ENCODE results near the gene HRH2.
"Not testable (repeated sequence)": the region's sequence is repeated elsewhere in the genome, so short reads cannot be mapped to it uniquely, and the experiment has no call there.

Gene HRH2

DNA sequence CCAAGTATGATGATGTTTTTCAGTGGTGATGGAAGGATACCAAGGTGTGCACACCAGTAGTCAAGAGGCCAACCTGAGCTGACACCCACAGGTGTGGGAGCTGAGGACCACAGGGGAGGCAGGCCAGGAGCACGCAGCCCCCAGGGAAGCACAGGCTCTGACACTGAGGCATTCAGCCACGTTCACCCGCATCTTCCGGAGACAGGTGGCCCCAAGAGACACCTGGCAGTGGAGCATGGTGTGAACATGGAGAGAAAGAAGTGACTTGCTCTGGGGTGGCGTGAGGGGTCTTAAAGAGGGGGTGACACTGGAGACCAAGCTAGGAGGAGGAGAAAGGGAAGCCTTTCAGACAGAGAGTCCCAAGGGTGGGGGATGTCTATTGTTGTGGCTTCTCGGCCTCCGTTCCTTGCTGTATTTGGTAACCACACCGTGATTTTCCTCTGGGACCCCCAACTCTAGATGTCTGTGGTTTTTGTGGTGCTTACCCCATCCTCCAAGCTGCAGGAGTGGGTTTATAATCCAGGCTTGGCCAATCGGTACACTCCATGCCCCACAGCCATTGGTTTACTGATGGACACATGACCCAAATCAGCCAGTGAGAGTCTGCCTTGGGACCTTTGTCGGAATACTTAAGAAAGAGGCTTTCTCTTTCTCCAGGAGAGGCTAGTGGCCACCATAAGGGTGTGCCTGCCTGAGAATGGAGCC, 84.6 kb downstream of the HRH2 start:
- no peak for DNase-seq

DNA sequence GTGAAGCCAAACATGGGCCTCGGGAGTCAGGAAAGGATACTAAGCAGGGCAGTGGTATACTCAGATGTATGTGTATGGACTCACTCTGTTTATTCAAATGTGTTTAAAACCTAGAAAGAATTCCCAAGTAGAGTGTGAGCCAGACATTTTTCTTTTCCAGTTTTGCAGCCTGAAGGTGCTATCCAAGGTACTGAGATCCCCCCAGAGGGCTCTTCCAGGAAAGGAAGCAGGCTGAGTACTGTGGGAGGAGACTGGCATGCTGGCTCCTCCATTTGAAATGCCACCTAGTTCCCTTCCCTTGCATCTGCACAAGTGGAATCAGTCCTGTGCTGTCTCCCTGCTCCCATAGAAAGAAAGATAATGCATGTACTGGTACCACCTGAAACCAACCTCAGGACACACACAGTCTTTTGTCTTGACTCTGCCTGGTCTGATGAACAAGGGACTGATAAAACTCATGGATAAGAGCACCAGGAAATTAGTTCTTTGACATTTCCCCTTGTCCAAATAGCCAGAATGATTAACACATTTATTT, 85.9 kb downstream of the HRH2 start:
- DNase-seq, result peak; percentile 5

DNA sequence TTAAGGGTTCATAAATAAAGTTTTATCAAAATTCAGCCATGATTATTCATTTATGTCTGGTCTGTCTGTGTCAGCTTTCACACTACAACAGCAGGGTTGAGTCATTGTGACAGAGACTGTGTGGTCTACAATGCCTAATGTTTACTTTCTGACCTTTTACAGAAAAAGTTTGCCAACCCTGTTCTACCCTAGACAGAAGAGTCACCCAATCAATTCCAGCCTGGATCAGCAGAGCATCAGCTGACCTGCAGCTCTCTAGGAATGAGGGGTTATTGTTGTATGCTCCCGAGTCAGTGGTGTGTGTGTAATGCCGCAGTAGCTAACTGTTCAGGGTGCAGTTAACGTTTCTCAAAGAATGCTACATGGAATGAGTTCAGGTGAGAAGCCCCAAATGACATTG, 87.3 kb downstream of the HRH2 start:
- DNase-seq, result no peak

DNA sequence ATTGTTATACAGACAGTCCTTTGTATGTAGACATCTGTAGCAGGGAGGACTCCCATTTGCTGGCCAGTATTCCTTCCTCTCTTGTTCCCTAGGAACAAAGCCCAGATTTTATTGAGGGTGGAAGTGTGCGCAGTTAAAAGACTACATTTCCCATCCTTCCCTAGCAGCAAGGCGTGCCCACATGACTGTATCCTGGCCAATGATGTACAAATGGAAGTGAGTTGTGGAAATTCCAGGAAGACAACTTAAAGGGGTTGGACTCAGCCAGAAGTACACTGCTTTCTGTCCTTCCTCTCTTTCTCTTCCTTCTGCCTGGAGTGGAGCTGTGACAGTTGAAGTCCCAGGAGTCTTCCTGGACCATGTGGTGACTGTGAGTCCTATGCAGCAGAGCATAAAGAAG, 89.0 kb downstream of the HRH2 start:
- no peak for DNase-seq

DNA sequence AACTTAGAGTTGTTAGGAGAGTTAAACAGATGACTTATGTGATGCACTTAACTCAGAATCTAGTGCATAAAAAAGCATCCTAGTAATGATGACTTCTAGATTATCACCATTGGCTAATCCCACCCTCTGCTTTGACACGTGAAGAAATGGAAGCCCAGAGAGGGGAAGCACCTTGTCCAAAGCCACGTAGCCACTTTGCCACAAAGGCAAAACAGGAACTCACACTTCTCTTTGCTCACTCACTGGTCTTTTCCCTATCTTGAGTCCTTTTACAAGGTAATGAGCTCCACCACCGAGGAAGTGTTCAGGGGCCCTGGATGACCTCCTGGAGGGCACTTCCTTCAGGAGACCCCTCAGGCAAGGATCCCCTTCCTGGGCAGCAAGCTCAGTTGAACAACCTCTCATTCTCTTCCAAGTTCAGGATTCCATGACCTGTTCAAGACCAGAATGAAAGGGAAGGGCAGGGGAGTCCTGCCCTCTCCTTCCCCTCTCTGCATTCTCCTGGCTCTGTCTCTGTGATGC, 89.7 kb downstream of the HRH2 start:
- no peak for DNase-seq

DNA sequence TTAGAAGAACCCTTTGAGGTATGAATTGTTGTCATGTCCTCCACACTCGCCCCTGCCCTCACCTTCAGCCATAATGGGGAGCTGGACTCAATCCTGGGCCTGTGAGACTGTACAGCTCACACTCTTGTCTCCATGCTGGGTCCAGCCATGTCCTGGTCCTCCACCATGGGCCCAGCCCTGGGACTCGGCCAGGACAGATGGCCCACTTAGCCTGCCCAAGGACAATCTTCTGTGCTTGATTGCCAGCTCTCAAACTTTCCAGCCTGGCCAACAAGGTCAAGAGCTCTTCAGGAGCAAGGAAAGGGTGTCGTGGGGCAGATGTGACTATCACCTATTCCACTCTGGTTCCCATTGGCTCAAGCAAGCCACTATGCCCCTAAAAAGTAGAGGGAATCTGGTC, 90.8 kb downstream of the HRH2 start:
- no peak for DNase-seq

DNA sequence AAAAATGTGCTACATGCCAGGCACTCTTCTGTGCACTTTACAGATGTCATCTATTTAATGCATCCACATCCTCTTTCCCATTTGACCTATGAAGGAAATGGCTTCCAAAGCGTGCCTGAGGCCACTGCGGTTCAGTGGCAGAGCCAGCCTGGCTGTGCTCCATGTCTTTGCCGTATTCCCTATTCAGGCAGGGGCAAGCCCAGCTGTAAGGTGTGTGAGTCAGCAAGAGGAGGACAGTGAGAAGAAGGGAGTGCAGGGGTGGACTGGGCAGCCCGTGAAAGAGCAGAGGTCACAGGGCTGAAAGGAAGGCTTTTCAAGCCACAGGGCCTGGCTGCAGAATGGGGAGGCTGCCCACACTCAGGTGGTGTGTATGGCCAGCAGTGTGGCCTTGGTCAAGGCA, 91.7 kb downstream of the HRH2 start:
- no peak for DNase-seq

DNA sequence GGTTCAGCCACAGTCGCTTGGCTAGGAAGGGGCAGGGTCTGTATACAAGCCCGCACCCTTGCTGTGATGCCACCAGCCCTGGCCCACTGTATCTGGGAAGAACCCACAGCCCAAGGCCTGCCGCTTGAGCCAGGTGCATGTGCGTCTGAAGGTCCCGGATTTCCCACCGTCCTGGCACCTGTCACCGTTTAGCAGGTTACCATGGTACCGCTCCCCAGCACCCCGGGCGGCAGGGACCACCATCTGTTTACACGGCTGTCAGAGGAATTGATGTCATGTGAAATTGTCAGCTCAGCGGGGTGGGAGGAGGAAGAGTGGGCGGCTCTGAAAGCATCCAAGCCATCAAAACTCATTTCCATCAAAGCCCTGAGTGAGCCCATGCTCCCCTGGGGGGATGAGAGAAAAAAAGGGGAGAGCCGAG, 92.7 kb downstream of the HRH2 start:
- no peak for DNase-seq

DNA sequence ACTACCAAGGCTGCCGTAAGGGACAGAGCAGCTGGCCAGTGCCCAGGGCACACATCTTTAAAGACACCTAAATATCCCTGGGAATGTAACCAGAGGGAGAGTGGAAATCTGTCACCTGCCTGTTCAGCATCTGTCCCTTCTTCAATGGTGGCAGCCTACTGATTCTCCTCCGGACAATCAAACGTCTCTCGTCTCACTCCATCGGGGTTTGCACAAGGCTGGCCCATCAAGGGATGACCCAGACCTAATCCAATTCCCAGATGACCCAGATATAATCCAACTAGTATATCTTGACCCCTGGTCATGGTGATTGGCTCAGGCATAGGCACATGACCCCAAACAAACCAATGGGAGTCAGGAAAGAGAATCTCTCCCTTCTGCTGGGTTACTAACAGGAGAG, 93.5 kb downstream of the HRH2 start:
- DNase-seq, result no peak

DNA sequence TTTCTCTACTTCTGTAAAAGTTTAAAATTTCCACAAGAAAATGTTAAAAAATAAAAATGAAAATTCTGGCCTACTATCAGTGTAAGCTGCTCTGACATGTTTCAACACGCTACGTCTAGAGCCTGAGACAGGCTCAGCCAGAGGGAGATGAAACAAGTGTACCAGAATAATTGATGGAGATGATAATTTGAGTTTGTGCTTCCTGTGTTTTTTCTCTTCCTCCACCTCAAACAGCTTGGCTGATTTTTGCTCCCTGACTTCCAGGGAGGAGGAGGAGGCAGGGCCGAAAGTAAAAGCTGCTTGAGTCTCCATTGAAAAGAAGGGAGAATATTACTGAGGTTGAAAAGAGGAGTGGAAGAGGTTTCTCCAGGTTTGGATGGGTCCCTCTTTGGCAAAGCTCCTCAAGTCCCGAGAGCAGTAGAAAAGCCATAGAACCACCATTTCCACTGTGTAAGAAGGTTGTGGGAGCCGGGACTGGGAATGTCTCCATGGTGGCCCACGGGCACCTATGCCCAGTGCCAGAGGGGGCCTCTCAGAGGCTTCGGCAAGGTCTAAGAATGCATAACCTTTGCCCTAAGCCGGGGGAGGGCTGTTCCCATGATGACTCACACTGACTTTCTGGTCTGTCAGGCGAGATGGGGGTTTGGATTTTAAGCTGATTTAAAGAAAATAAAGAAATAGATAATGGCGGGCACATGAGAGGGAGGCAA, 95.1 kb downstream of the HRH2 start:
- no peak for DNase-seq

DNA sequence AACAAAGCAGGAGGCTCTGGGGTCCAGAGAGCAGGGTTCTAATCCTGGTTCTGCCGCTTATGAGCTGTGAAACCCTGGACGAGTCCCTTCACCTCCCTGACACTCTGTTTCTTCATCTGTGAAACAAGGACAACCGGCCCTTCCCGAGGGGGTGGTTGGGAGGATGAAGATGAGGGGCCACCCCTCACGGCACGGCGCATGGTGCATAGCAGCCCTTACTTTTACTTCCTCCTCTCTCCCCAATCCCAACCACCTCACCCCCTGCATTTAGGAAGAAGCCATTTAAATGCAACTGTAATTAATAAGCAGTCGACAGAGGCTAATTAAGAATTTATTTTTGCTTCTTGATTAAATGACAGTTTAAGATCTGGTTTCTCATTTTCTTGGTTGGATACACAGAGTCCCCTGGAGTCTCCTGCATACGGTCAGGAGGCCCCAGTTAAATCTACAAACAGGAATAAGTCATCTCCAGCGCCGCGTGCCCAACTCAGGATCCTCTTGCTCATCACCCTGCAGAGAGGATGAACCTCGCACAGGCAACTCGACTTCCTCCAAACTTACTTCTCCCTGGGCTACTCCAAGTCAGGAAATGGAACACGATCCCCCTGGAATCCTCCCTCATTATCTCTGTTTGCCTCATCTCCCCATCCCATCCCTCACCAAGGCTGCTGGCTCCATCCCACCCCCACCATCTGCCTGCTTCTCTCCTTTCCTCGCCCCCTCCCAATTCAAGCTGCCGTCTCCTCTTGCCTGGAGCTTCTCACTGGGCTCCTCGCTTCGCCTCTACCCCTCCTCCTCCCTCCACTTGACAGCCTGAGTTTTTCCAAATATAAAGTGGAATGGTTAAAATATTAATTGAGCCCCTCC, 95.9 kb downstream of the HRH2 start:
- no peak for DNase-seq

DNA sequence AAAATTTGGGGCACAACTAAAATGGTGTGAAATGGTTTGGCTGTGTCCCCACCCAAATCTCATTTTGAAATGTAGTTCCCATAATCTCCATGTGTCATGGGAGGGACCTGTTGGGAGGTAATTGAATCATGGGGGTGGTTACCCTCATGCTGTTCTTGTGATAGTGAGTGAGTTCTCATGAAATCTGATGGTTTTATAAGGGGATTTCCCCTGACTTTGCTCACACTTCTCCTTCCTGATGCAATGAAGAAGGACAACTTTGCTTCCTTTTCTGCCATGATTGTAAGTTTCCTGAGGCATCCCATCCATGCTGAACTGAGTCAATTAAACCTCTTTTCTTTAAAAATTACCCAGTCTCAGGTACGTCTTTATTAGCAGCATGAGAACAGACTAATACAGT, 102.1 kb downstream of the HRH2 start:
- DNase-seq, result not testable (repeated sequence)

All from hematopoietic multipotent progenitor cell treated with erythropoietin and hydrocortisone succinate and interleukin-3 and kit ligand, for 6 days (in vitro differentiated cells).